B cell (primary cell): ENCODE results near the gene OR51G1. TPM values are rescaled to one million over a fixed set of nuclear protein-coding genes. Genes with fewer than 3 reads are reported as not detected.

Experiments used
- ATAC-seq: fragments of 200-7000 bp; cut with Tn5 transposase; one replicate; pipeline ENCODE4 v1.10.0; 2021; ENCODE audit warnings: low read depth, mild to moderate bottlenecking, moderate number of reproducible peaks, moderate library complexity
- CTCF ChIA-PET: fragments of 350-600 bp; sonication (Branson Sonifier 250); formaldehyde crosslinking; loops from one replicate; lab custom pipeline; 2021; ENCODE audit warnings: antibody characterized with exemption, inconsistent platforms; lab: Charles Lee
- POLR2A ChIA-PET: fragments of 350-600 bp; sonication (Branson Sonifier 250); formaldehyde crosslinking; loops from one replicate; lab custom pipeline; 2021; ENCODE audit warnings: antibody characterized with exemption; lab: Charles Lee
- DNase-seq: peaks from one replicate; pipeline ENCODE4 v3.0.0; 2013
- H2AFZ ChIP-seq: 2 replicates; pipeline ENCODE4 v1.6.1; 2012; ENCODE audit warnings: mild to moderate bottlenecking, low read depth, low read length; ENCODE audit not compliant: insufficient read depth, poor library complexity, severe bottlenecking
- H3K27ac ChIP-seq, 2 donors: 1 replicate in 1 of 2; 2 replicates in 1 of 2; pipeline ENCODE4 v1.5.1; 2012 to 2013; ENCODE audit warnings: low read length in 2 of 2, mild to moderate bottlenecking in 2 of 2, moderate library complexity in 1 of 2
- H3K27me3 ChIP-seq, 4 experiments: fragments of 200-600 bp in 1 of 4; sonication (generic) in 1 of 4; replicated peaks in 1 of 4; 1 replicate in 2 of 4; 2 replicates in 2 of 4; pipeline versions ENCODE4 v1.6.1 to v1.7.0; 2013 to 2016; ENCODE audit warnings: low read length in 3 of 4, mild to moderate bottlenecking in 2 of 4, mixed read lengths in 1 of 4, moderate library complexity in 1 of 4; ENCODE audit not compliant: insufficient read depth in 4 of 4, control insufficient read depth in 3 of 4; ENCODE audit errors: control extremely low read depth in 1 of 4
- H3K36me3 ChIP-seq, 2 experiments: replicated peaks in 1 of 2; 1 replicate in 1 of 2; 2 replicates in 1 of 2; pipeline versions ENCODE4 v1.6.1 to v1.7.1; 2013; ENCODE audit warnings: low read length in 1 of 2; ENCODE audit not compliant: insufficient read depth in 2 of 2, control insufficient read depth in 1 of 2; ENCODE audit errors: control extremely low read depth in 1 of 2, extremely low read depth in 1 of 2
- H3K4me1 ChIP-seq, 2 donors: fragments of 200-600 bp in 1 of 2; sonication (generic) in 1 of 2; 1 replicate in 1 of 2; 2 replicates in 1 of 2; pipeline versions ENCODE4 v1.5.1 to v1.6.1; 2013 to 2017; ENCODE audit warnings: low read length in 2 of 2; ENCODE audit not compliant: control insufficient read depth in 2 of 2, insufficient read depth in 2 of 2
- H3K4me2 ChIP-seq: replicated peaks from 2 replicates; pipeline ENCODE3; 2012; ENCODE audit warnings: mild to moderate bottlenecking, low read depth, low read length; ENCODE audit not compliant: poor library complexity, severe bottlenecking
- H3K4me3 ChIP-seq, 5 experiments: fragments of 200-600 bp in 1 of 5; sonication (generic) in 1 of 5; 1 replicate in 3 of 5; 2 replicates in 2 of 5; pipeline versions ENCODE4 v1.5.1 to v1.7.0; 2011 to 2016; ENCODE audit warnings: low read length in 4 of 5, mild to moderate bottlenecking in 4 of 5, low read depth in 2 of 5, control low read depth in 1 of 5, moderate library complexity in 1 of 5; ENCODE audit not compliant: insufficient read depth in 1 of 5; ENCODE audit errors: control extremely low read depth in 1 of 5, extremely low read depth in 1 of 5
- H3K79me2 ChIP-seq: fragments of 200-600 bp; sonication (generic); one replicate; pipeline ENCODE4 v1.6.0; 2016; ENCODE audit warnings: low read length; ENCODE audit not compliant: control insufficient read depth, insufficient read depth
- H3K9ac ChIP-seq: fragments of 200-600 bp; sonication (generic); 2 replicates; pipeline ENCODE4 v1.6.1; 2017; ENCODE audit warnings: mild to moderate bottlenecking, low read length, moderate library complexity
- H3K9me3 ChIP-seq, 3 donors: one replicate each; pipeline versions ENCODE4 v1.6.1 to v1.7.1; 2013; ENCODE audit warnings: low read length in 2 of 3; ENCODE audit not compliant: control insufficient read depth in 2 of 3, insufficient read depth in 1 of 3; ENCODE audit errors: control extremely low read depth in 1 of 3
- H4K20me1 ChIP-seq: 2 replicates; pipeline ENCODE4 v1.6.0; 2012; ENCODE audit warnings: mild to moderate bottlenecking, low read length; ENCODE audit not compliant: insufficient read depth, control insufficient read depth, poor library complexity, severe bottlenecking
- H3K27ac Mint-ChIP-seq: one replicate; pipeline ENCODE4 v1.8.0; 2021; ENCODE audit warnings: mixed read lengths
- H3K27me3 Mint-ChIP-seq: one replicate; pipeline ENCODE4 v1.8.0; 2021; ENCODE audit warnings: mixed read lengths
- H3K4me1 Mint-ChIP-seq: one replicate; pipeline ENCODE4 v1.8.0; 2021; ENCODE audit warnings: mixed read lengths
- H3K4me3 Mint-ChIP-seq: one replicate; pipeline ENCODE4 v1.8.0; 2021; ENCODE audit warnings: mixed read lengths
- H3K9me3 Mint-ChIP-seq: one replicate; pipeline ENCODE4 v1.8.0; 2022; ENCODE audit warnings: mixed read lengths; ENCODE audit not compliant: insufficient read depth
- CTCF ChIP-seq: fragments of 200-600 bp; IDR thresholded peaks from one replicate; pipeline ENCODE4 v1.8.0; 2022; ENCODE audit warnings: antibody characterized with exemption, mild to moderate bottlenecking
- EZH2 ChIP-seq: IDR thresholded peaks from 2 replicates; pipeline ENCODE4 v1.6.1; 2012; ENCODE audit warnings: borderline replicate concordance, low read depth, mild to moderate bottlenecking, moderate library complexity, low read length; ENCODE audit not compliant: insufficient read depth, poor library complexity, severe bottlenecking
- WGBS: methylation state at CpG from one replicate; pipeline ENCODE4 v1.1.5; 2013; ENCODE audit warnings: missing lambda C conversion rate; ENCODE audit not compliant: insufficient coverage; 5-methylcytosine and 5-hydroxymethylcytosine counted together
- intact Hi-C: fragments of 100-400 bp; cut with micrococcal nuclease; formaldehyde crosslinking; loops from one replicate; pipeline ENCODE4 v1.10.0; 2022
- polyA plus RNA-seq: library from polyadenylated mRNA; depleted of rRNA; stranded (reverse); fragments of >200 nt; gene quantifications from 2 replicates; pipeline ENCODE4 v1.2.3, GENCODE V29; 2012
- total RNA-seq, 2 donors: library from RNA; stranded (reverse); fragments of 120-200 nt in 1 of 2; gene quantifications; 1 replicate in 1 of 2; 2 replicates in 1 of 2; pipeline versions ENCODE4 v1.2.3 to v1.2.4, GENCODE V29; 2013 to 2022

OR51G1 gene
- total and polyA plus RNA-seq, 2 donors (not counting 1 experiment from before 2014, with no cell fraction given) = not detected

GRCh38 chr11:4922304-4922703, 1.8 kb downstream of the OR51G1 start:
- Histone ChIP-seq H4K20me1 (no peaks in the 10 kb centered on the region), H3K79me2 (no peaks in the 10 kb centered on the region), H3K4me3 (no peak overlapping the region), H3K4me1 (no peaks in the 10 kb centered on the region), H3K4me2 (no peak overlapping the region), H3K9me3 (no peaks in the 10 kb centered on the region), H3K9ac (no peak overlapping the region), H3K27me3 (no peaks in the 10 kb centered on the region), H3K27ac (no peak overlapping the region), H2AFZ (no peak overlapping the region), H3K36me3 (no peaks in the 10 kb centered on the region)
- no CpG with 5 or more reads among the region's 1 CpG for WGBS
- ChIA-PET POLR2A (no interaction called here), CTCF (no interaction called here)
- TF ChIP-seq EZH2 (no peak), CTCF (no peak)
- ATAC-seq (no peak), DNase-seq (no peak)
- Mint-ChIP-seq H3K4me1 (no peaks in the 10 kb centered on the region), H3K4me3 (no peak overlapping the region), H3K27ac (no peak overlapping the region), H3K9me3 (no peaks in the 10 kb centered on the region), H3K27me3 (no peaks in the 10 kb centered on the region)
- intact Hi-C loops = no loop called here

GRCh38 chr11:4921796-4922195, 2.3 kb downstream of the OR51G1 start:
- Histone ChIP-seq H3K27me3 (no peaks in the 10 kb centered on the region), H3K36me3 (no peaks in the 10 kb centered on the region), H3K79me2 (no peaks in the 10 kb centered on the region), H3K4me1 (no peaks in the 10 kb centered on the region), H3K9ac (no peak overlapping the region), H3K27ac (no peak overlapping the region), H3K4me2 (no peak overlapping the region), H3K4me3 (no peak overlapping the region), H2AFZ (no peak overlapping the region), H3K9me3 (no peaks in the 10 kb centered on the region), H4K20me1 (no peaks in the 10 kb centered on the region)
- ChIA-PET POLR2A (no interaction called here), CTCF (no interaction called here)
- intact Hi-C loops = no loop called here
- Mint-ChIP-seq H3K4me1 (no peaks in the 10 kb centered on the region), H3K4me3 (no peak overlapping the region), H3K9me3 (no peaks in the 10 kb centered on the region), H3K27me3 (no peaks in the 10 kb centered on the region), H3K27ac (no peak overlapping the region)
- ATAC-seq (no peak), DNase-seq (no peak)
- TF ChIP-seq CTCF (no peak), EZH2 (no peak)
- WGBS = no CpG with 5 or more reads among the region's 1 CpG
